GM12872 (cell line): ENCODE results near the gene PIPOX.

Experiments used
- CTCF ChIP-seq: IDR thresholded peaks from 3 replicates; pipeline ENCODE4 v1.5.1; 2011; ENCODE audit warnings: low read depth, mild to moderate bottlenecking, low read length, moderate library complexity; ENCODE audit not compliant: insufficient read depth

The PIPOX gene

GRCh38 chr17:29094101-29094708, 51.3 kb downstream of the PIPOX start:
- no peak for TF ChIP-seq CTCF

GRCh38 chr17:29095439-29095838, 52.5 kb downstream of the PIPOX start:
- no peak for TF ChIP-seq CTCF

GRCh38 chr17:29096094-29096493, 53.2 kb downstream of the PIPOX start:
- TF ChIP-seq CTCF, result no peak

GRCh38 chr17:29099527-29099926, 56.6 kb downstream of the PIPOX start:
- no peak for TF ChIP-seq CTCF

DNA sequence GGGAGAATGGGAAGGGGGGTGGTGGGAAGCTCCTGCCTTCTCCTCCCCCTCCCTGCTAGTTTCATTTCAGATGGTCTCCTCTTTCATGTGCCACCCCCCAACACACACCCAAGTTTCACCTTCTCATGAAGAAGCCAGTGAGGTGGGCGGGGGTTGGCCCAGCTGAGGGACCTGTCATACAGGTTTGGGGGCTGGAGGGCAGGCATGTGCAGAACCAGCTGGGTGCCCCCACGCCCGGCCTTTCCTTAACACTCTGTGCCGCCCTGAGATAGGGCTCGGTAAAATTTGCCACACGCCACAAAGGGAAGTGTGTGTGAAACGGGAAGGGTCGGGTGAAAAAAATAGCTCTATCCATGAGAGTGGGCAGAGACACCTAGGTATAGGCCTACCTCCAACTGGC, 57.4 kb downstream of the PIPOX start:
- TF ChIP-seq CTCF, result no peak

- TF ChIP-seq CTCF, result no peak
These were observed 59.1 kb downstream of the PIPOX start for GRCh38 chr17:29102046-29102445.

DNA sequence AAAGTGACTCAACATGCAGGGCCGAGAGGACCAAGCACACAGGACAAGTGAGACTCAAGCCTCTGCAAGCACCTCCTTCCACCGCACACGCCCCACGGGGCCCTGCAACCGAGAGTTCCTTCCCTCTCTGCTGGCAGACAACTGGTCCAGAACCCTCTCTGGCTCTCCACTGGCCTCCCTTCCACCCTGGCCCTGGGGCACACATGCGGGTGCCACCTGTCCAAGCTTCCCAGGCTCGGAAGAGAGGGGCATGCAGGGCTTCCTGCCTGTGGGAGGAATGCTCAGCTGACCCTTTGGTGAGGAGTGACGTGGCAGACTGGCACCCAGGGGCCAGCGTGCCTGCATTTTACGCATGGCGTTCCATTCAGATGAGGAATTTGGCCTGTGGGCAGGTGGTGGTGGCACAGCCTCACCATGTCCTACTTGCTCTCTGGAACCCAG, 59.8 kb downstream of the PIPOX start:
- TF ChIP-seq CTCF, result no peak
